WI38 (cell line): ENCODE data around the gene ZNF420.

Experiments used
- H3K4me3 ChIP-seq: 2 replicates; pipeline ENCODE4 v1.5.1; 2011; ENCODE audit warnings: low read depth, mild to moderate bottlenecking, control low read depth, low read length
- CTCF ChIP-seq: IDR thresholded peaks from 2 replicates; pipeline ENCODE4 v1.5.1; 2012; ENCODE audit warnings: low read depth, mild to moderate bottlenecking, control low read depth, low read length

Gene ZNF420

GRCh38 chr19:37172368-37173366 lies 94.4 kb downstream of the ZNF420 start, which contains the start of gene ZNF585A:
Gene ZNF585A (minus strand): TSS chr19:37172695. CDS start chr19:37169910, 2,785 bp downstream.
- TF ChIP-seq CTCF, result no peak
- H3K4me3 ChIP-seq, result peak within 1 kb of the TSS; percentile 84
